Activated CD8-positive, alpha-beta memory T cell treated with anti-CD3 and anti-CD28 coated beads for 4 hours (primary cell): Measurements from ENCODE around the gene CUX1.

Experiments used
- DNase-seq, 2 donors: peaks; one replicate each; pipeline ENCODE4 v3.0.0-alpha.2; 2020; ENCODE audit warnings: low read depth in 2 of 2

The CUX1 gene

DNA sequence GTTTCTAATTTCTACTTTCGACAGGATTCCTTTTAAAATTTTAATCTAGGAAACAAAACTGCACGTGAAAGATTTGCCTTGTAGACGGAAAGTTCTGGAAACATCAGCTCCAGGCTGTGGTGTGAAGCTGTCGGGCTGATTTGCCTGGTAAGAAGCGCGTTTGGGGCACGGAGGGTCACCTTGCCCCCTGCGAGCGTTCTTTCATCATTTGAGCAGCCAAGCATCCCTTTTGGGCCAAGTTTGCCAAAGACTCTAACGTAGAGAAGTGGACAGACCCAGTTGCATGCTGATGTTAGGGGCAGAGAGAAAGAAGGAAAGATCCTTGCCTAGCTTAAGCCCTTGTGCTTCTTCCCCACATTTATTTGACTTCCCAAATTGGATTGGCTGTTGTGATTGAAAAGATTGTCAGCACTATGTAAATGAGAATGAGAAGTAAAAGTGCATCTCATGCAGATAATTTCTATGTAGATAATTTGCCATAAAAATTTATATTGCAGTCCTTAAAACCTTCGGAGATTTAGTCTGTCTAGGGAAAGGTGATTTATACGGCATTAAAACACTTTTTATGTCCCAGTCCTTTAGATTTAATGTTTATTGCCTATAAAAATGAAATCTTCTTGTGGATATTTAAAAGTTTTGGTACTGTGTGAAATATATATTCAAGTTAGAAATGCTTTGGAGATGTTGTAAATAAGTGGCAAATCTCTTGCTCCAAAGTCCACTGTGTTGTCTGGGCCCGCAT lies 76.1 kb downstream of the CUX1 start:
- no peak for DNase-seq

DNA sequence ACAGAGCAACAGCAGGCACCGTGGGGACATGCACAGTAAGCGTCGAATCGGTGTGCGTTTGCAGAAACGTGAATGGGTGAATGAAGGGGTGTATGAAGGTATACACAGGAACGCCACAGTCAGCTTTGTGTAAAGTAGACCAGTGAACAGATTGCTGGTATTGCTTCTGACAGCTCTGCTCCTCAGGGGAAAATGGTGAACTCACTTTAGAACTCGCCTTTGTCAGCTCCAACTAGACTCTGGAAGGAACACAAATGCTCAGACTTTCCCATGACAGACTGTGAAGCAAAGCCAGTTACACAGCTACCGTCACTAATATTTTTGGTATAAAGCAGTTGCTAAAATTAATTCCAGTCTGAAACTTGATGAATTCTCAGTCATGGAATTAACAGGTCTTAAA lies 78.9 kb downstream of the CUX1 start:
- no peak for DNase-seq

DNA sequence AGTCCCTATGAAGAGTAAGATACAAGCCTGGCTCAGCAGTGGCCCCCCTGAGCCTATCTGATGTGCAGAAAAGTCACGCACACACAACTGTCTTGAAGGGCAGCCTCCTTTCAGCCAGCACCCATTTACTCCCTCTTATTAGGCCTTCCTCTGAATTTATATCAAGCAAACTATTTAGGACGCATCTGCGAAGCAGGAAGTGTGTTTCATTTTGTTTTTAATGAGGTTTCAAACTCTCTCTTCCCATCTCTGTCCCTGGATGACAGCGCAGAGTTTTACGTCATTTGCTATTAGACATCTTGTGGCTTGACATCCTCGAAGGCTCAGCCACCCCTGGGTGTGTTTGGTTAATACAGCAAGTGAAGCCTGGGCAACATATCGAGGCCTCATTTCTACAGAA lies 79.5 kb downstream of the CUX1 start:
- DNase-seq: no peak

DNA sequence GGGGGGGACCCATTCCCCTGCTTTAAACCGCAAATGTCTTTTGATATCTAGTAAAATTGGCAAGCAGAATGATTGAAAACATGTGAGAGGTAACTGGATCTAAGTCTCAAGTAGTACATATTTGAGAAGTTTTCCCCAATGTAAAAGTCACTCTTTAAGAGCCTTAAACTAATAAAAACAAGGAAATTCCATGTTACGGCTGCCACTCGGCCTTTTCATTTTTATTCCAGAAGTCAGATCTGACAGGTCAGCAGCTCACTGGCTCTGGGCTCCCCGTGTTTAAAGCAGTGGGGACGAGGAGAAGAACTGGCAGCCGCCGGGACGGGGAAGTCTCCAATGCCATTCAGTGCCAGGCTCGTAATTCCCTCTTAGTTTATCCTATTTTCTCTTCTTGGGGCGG lies 80.7 kb downstream of the CUX1 start:
- no peak for DNase-seq

DNA sequence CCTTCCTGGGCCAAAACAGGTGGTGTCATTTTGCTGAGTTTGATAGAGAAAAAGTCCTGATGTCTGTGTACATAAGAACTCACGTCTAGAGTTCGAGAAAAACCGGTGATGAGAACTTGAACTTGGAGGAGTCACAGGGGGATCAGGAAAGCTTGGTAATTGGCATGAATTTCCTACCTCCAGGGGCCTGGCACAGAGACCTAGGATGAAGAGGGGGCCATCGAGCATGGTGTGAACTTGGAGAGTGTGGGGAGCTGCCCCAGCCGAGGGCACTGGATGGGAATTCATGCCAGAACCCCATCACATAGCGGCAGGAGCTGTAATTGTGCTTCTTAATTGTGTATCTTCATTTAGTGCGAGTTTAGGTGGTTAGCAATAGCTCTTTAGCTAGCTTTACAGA lies 82.2 kb downstream of the CUX1 start:
- DNase-seq: no peak

DNA sequence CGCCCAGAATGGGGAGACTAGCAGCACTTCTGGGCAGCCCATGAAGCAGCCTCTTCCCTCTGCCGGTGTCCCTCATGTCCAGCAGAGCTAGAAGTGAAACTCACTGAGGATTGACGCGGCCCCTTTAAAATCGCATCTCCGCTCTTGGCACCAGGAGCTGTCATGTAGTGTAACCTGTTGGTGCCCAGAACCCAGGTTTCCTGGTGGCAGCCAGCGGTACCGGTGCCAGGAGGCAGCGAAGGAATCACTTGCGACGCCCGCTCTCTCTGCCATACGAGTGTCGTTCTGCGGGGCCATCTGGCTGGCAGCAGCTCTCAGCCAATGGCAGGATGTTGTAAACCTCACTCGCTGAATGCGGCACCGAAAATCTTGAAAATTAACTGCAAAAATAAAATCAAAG lies 82.7 kb downstream of the CUX1 start:
- DNase-seq: no peak

DNA sequence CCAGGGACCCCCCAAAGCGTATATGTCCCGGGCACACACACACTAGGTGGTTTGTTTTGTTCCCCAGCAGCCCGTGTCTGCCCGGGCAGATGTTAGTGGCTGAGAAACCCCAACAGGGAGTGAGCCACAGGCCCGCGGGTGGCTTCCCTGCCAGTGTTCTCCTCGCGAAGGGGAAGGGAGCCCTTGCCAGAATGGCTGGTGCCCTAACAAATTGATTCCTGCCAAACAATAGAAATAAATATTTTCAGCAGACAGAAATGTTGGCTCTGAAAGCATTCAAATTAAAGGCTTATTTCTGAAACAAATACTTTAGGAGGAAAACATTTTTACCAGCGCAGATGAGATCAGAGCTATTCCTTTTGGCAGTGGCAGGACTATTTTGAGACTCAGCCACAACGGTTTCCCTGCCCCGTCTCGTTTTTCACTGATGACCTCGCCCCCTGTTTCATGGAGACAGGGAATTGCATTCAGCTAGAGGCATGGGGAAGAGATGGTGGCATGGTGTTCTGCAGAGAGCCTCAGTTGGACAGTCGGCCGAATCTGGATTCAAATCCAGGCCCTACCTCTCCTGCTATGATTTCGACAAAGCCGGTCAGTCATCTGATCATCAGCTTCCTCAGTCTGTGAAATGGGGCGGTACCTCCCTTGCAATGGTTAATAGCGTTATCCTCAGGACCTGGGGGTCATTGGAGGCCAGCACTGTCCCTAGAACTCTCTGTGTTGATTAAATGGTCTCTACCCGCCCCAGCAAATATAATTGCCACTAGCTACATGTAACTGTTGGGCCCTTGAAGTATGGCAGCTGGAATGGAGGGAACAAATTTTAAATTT lies 84.5 kb downstream of the CUX1 start:
- no peak for DNase-seq

DNA sequence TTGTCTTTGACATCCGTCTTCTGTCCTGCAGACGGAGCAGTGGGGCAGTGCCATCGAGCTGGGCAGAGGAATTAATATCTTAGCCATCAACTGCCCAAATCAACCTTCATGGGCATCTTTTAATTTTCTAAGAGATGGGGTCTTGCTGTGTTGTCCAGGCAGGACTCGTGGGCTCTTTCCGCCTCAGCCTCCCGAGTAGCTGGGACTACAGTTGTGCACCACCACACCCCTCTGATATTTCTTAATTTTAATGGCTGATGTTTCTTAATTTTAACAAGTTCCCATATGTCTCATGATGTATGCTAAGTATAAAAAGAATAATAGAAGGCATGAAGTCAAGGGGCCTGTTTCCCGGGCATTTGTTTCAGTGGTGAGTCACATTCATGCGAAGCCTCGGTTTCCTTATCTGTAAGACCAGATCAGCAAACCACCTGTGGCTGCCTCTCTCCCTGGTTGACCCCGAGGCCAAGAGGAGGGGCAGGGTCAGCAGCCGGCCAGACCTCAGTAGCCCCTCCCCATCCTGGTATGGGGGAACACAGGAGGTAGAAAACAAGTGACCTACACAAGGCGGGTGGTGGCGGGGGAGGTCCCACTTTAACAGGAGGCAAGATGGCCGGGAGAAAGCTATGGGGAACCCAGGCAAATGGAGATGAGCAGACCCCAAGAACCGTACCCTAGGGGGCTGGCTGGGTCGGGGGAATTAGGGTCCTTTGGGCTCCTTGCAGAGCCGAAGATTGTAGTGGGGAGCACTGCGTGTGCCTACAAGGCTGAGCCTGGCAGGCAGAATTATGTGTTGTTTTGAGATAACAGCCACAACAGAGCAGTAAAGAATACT lies 85.5 kb downstream of the CUX1 start:
- no peak for DNase-seq

DNA sequence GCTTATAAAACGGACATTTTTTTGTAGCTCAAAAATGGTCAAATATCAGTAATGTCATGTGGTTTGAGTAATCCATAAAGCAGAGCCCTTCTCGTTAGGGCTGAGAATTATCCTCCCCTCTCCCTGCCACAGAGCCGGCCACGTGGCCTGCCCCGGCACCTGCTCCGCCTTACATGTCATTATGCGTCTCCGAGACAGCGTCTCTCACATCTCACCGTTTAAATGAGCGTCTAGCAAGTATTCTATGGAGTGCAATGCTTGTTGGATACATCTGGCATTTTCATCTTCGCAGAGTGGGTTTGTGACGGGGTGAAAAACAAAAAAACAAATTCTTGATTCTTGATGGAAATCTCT lies 86.1 kb downstream of the CUX1 start:
- no peak for DNase-seq

DNA sequence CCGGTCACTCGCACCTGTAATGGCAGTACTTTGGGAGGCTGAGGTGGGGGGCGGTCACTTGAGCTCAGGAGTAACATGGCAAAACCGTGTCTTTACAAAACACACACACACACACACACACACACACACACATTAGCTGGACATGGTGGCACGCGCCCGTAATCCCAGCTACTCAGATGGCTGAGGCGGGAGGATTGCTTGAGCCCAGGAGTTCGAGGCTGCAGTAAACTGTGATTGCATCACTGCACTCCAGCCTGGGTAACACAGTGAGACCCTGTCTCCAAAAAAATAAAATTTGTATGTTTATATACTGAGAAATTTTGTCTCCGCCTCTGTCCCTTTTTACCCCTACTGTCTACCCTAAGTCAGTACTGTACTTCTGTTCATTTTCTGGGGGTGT lies 86.6 kb downstream of the CUX1 start:
- DNase-seq: no peak

DNA sequence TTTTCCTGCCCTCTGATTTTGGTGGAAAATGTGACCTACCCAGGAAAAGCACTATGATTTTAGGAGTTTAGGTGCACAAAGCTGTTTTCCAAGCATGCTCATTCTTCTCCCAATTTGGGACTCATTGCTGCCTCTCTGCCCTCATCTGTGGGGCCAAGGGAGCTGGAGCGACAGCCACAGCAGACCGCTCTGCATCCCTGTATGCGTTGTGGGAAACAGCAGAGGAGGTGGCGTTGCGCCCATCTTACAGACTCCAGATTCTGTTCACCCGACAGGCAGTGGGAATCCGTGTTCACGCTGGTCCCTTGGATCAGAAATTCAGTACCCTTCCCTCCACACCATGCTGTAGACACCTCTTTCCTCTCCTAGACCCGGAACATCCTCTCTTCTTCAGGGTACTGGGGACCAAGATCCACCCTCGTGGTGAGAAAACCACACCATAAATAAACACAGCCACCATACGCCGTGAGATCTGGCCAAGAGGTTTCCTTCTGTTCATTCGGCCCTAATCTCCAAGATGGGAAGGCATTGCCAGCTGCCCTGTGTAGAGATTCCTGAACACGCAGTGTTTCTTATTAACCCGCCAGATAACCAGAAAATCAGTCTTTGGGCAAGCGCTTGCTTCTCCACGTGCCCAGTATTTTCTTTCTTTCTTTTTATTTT lies 87.9 kb downstream of the CUX1 start:
- DNase-seq: no peak

DNA sequence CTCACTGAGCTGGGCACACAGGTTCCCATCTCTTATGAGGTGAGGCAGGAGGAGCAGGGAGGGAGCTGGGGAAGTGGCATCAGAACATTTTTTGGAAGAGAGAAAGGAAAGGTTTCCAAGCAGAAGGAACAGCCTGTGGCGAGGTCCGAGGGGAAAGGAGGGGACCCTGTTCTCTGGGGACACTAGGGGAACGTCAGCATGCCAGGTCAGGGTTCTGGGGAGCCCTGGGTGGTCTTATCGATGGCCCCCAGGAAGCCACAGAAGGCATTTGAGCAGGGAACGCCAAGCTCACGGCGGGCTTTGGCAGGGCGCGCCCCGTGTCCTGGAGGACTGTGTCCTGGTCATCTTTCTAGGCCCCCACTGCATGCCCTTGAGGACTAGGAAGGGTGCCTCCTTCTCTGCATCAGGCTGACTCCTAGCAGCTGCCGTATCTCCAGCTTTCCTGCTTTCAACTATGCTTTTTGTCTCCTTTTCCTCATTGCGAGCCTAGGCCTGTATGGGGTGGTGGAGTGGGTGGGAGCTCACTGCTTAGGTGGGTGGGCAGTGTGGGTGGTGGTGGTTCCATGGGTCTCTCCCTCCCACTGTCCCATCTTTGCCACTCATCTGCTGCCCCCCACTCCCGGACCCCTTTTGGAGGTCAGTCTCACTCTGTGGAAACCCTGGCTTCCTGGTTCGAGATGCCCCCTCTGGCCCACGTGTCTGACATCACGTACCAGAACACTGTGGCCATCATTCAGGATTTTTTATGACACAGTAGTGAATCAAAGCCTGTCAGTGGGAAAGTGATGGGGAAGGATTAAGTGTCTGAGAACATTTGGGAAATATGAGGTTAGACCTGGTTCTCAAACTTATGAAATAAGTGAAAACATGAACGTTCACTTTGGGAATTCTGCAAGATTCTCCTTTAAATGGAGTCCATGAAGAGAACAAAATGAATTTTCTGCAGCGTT lies 89.1 kb downstream of the CUX1 start:
- DNase-seq: no peak

DNA sequence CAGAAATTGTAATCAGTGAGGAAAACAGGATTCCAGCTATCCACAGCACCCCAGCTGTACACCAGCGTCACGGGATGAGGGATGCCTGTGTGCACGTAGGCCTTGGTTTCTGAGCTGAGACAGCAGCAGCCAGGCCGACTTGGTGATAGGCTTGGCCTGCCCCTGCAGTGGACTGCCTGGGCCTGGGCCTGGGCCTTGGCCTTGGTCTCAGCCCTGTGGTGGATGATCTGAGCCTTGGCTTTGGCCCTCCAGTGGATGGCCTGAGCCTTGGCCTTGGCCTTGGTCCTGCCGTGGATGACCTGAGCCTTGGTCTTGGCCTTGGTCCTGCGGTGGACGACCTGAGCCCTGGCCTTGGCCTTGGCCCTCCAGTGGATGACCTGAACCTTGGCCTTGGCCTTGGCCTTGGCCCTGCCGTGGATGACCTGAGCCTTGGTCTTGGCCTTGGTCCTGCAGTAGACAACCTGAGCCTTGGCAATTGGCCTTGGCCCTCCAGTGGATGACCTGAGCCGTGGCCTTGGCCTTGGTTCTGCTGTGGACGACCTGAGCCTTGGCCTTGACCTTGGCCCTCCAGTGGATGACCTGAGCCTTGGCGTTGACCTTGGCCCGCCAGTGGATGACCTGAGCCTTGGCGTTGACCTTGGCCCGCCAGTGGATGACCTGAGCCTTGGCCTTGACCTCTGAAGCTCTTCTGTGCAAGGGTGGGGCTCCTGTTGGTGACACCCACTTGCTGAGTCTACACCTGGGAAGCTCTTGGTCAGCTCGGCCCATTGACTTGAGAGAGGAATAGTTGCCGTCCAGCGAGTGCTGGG lies 93.8 kb downstream of the CUX1 start:
- DNase-seq: no peak

DNA sequence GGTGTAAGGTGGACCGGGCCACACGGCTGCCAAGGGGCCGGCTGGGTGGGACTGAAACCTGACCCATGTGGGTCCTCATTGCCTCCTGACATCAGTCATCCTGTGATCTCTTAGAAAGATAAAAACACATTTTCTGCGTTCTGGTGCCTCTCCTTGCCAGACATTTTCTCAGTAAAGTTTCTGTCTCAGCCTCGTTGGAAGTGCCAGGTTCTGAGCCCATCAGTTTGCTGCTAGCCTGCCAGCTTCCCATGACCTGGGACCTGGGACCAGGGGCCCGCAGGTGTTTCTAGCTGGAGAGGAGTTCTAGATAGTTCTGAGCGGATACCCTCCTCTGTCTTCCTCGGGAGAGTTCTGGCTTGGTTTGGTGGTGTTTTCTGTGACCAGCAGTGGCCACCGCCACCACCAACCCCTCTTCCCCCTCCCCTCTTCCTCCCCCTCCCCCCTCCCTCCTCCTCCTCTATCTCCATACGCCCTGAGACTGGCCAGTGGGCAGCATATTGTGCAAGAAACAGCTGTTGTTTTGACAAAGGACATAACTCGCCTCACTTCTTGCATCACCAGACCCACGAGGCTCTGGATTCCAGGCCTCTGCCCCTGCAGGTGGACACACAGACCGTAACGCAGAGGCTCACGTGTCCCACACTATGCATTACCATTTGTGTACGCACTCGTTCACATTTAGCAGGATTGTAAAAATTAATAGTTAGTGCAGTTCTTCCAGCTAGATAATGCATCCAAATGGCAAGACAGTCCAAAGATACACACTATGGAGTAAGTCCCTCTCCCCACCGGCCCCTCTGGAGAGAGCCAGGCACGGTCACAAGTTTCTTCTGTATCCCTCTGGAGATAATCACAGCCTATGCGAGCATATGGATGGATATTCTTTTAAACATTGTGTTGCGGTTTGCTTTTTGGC lies 94.6 kb downstream of the CUX1 start:
- DNase-seq: no peak

DNA sequence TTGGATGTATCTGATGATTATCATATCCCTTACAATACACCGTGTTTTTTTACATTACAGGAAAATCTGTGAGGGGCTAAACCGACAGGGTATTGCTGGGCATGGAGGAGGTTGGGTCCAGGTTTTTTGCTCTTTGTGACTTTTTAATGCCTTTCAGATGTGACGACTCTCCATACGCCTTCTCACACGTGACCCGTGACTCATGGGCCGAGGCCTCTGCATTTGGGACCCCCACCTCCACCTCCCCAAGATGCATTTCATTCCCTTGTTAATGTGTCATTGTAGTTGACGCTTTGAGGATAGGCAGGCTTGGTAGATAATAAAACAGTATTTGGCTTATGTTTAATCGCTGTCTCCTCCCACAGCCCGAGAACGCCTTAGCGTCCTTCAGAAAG lies 95.3 kb downstream of the CUX1 start:
- no peak for DNase-seq

DNA sequence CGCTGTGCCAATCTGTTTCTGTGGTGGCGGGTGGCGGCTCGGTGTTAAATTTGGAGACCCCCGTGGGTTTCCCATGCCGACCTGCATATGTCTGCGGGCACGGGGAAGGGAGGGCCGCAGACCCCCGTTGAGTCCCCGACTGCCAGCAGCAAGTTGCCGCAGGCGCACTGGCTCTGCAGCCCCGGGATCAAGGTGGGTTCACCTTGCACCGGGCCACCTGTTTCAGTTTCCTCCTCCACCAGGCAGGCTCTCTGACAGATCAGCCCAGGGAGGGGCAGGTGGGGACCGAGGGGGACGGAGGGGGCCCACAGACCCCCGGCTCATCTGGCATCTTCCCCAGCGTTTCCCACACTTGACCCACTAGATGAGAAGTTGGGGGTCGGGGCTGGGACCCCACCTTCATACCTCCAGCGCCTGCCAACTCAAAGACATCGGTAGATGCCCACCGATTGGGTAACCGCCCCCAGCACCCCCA lies 95.9 kb downstream of the CUX1 start:
- DNase-seq: no peak

DNA sequence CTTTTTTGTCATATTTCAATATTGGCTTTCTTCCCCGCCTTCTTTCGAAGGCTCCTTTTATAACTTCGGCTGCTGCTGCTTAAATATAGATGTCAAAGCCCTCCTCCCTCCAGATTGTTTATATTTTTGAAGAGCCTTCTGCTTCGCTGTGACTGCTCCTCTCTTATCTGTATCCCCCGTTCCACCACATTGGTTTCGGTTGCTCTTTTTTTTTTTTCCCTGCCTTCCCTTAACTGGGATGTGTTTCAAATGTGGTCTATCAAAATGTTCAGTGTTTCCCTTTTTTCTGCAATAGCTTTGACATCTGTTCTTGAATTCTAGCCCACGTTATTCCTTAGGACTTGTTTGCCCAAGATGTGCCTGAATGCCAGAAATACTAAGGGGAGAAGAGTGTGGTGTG lies 96.4 kb downstream of the CUX1 start:
- DNase-seq: no peak

DNA sequence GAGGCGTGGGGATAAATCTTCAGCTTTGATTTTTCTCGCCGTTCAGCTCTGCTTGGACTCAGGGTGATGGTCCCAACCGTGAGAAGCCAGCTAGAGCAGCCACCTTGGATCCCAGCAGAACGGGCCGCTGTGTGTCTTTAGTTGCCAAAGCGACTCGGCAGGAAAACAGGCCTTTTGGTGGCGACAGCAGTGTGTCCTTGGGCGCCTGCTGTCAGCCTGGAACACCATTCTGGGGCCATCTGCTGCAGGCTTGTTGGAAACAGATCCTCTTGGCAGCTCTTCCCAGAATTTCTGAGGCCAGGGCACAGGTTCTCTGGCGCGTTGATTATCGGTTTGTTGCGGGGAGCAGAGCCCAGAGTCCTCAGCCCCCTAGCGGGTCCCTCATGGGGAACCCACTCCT lies 97.6 kb downstream of the CUX1 start:
- DNase-seq: no peak
